DND-41 (cell line): ENCODE measurements around the gene MAN2B1.

Experiments
- ATAC-seq: fragments of 200-7000 bp; cut with Tn5 transposase; 3 replicates; pipeline ENCODE4 v1.9.1; 2021; ENCODE audit warnings: low read depth; ENCODE audit not compliant: insufficient read depth
- DNase-seq: peaks from one replicate; pipeline ENCODE4 v3.0.0-alpha.2; 2020
- H2AFZ ChIP-seq: 2 replicates; pipeline ENCODE4 v1.6.0; 2012; ENCODE audit warnings: low read depth, low read length
- H3K27ac ChIP-seq: 2 replicates; pipeline ENCODE4 v1.5.1; 2012; ENCODE audit warnings: low read length, inconsistent platforms
- H3K27me3 ChIP-seq: fragments of 200-600 bp; sonication (generic); 2 replicates; pipeline ENCODE4 v1.6.0; 2012; ENCODE audit warnings: low read length, mild to moderate bottlenecking, inconsistent platforms; ENCODE audit not compliant: insufficient read depth, poor library complexity
- H3K36me3 ChIP-seq: 2 replicates; pipeline ENCODE4 v1.5.1; 2012; ENCODE audit warnings: low read length, inconsistent platforms; ENCODE audit not compliant: insufficient read depth
- H3K4me1 ChIP-seq: 2 replicates; pipeline ENCODE4 v1.5.1; 2012; ENCODE audit warnings: mild to moderate bottlenecking, low read length; ENCODE audit not compliant: insufficient read depth
- H3K4me2 ChIP-seq: 2 replicates; pipeline ENCODE4 v1.6.0; 2012; ENCODE audit warnings: mild to moderate bottlenecking, moderate library complexity, low read length, inconsistent platforms; ENCODE audit not compliant: insufficient read depth
- H3K4me3 ChIP-seq, 2 experiments: fragments of 200-600 bp in 1 of 2; shearing (Covaris generic) in 1 of 2; 2 replicates each; pipeline ENCODE4 v1.5.1; 2012 to 2016; ENCODE audit warnings: inconsistent platforms in 2 of 2, low read length in 2 of 2, mild to moderate bottlenecking in 2 of 2, low read depth in 1 of 2, moderate library complexity in 1 of 2
- H3K79me2 ChIP-seq: 2 replicates; pipeline ENCODE4 v1.6.0; 2012; ENCODE audit warnings: low read length, inconsistent platforms; ENCODE audit not compliant: insufficient read depth
- H3K9ac ChIP-seq: 2 replicates; pipeline ENCODE4 v1.6.0; 2012; ENCODE audit warnings: low read depth, mild to moderate bottlenecking, inconsistent platforms, low read length, moderate library complexity
- H3K9me3 ChIP-seq: 2 replicates; pipeline ENCODE4 v1.5.1; 2012; ENCODE audit warnings: low read length, moderate library complexity, mild to moderate bottlenecking, inconsistent platforms; ENCODE audit not compliant: insufficient read depth, severe bottlenecking
- H4K20me1 ChIP-seq: 2 replicates; pipeline ENCODE4 v1.6.0; 2012; ENCODE audit warnings: low read length; ENCODE audit not compliant: insufficient read depth
- CTCF ChIP-seq: IDR thresholded peaks from 2 replicates; pipeline ENCODE4 v1.5.1; 2012; ENCODE audit warnings: borderline replicate concordance, low read length, moderate library complexity, mild to moderate bottlenecking; ENCODE audit not compliant: poor library complexity, severe bottlenecking; ENCODE audit errors: extremely low read depth
- EZH2 ChIP-seq: IDR thresholded peaks from 3 replicates; pipeline ENCODE4 v1.6.1; 2012; ENCODE audit warnings: borderline replicate concordance, low read depth, mild to moderate bottlenecking, moderate library complexity, low read length, inconsistent platforms; ENCODE audit not compliant: severe bottlenecking

Gene MAN2B1

DNA sequence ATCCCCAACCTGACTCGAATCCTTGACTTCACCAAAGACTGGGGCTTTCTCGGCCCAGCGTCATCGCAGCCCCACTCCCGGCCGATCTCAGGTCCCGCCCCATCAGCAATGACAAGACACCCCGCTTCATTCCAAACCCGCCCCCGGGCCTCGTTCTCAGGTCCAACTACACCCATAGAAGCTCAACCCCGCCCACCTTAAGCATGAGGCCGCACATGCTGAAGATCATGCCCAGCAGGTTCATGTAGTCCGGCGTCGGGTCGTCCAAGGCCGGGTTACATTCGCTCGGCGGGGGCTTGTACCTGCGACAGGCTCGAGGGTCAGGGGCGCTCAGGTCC, 2.4 kb upstream of the MAN2B1 start:
- Histone ChIP-seq H3K27me3 (no peaks in the 10 kb centered on the region), H3K4me1 (peaks cover 50% of the 10 kb centered on the region), H3K36me3 (peaks cover 54% of the 10 kb centered on the region), H2AFZ (peak overlapping the region; percentile 87), H4K20me1 (peaks cover 14% of the 10 kb centered on the region), H3K4me3 (peak overlapping the region; percentile 67 to 84; a peak in 3 of 4 replicates), H3K79me2 (peaks cover 66% of the 10 kb centered on the region), H3K9me3 (no peaks in the 10 kb centered on the region), H3K27ac (peak overlapping the region; percentile 94), H3K4me2 (peak overlapping the region; percentile 77), H3K9ac (peak overlapping the region; percentile 74)
- ATAC-seq (no peak), DNase-seq (peak; percentile 57)
- TF ChIP-seq CTCF (no peak), EZH2 (no peak)

DNA sequence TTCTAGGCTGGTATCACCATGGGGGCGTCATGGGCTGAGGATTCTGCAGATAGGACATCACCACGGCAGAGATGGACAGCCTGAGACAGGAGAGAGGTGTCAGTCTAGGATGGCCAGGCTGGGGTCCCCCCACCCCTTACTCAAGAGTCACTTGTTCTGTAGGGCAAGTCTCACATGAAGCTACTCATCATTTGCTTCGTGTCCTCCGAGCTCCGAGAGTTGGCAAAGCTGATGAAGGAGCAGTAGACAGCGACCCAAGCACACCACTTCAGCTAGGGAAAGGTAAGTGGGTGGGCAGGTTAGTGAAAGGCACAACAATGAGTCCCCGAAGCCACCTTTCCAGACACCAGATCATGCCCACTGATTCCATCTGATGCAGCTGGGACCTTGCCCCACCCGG, 1.8 kb upstream of the MAN2B1 start:
- Histone ChIP-seq H3K4me1 (peaks cover 50% of the 10 kb centered on the region), H3K79me2 (peaks cover 65% of the 10 kb centered on the region), H3K9ac (peak overlapping the region; percentile 74), H2AFZ (no peak overlapping the region), H3K4me2 (peak overlapping the region; percentile 77), H3K27ac (peak overlapping the region; percentile 94), H3K4me3 (peak overlapping the region; percentile 67 to 84; a peak in 3 of 4 replicates), H3K36me3 (peaks cover 55% of the 10 kb centered on the region), H3K9me3 (no peaks in the 10 kb centered on the region), H4K20me1 (peaks cover 13% of the 10 kb centered on the region; the same call in 1 of the 2 replicates), H3K27me3 (no peaks in the 10 kb centered on the region)
- DNase-seq (no peak), ATAC-seq (no peak)
- TF ChIP-seq EZH2 (no peak), CTCF (no peak)

DNA sequence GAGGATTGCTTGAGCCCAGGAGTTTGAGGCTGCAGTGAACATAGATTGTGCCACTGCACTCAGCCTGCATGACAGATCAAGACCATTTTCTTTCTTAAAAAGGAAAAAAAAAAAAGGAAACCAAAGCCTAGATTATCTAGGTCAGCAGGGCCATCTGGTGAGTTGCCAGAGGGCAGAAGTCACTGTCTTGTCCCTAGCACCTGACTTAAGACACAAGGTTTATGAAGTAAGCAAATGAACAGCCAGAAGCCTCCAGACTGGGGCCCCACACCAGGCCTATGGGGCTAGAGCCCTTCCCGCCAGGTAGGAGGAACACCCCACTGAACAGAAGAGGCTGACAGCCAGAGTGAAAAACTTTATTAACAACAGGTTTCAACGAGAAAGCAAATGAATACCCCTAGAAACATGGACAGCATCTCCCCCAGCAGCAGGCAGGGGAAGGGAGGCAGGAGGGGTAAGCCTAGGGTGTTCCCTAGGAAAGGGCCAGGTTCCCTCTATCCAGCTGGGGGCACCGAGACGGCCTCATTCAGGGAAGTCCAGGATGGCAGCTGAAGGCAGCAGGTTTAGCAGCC, 1.3 kb upstream of the MAN2B1 start:
- TF ChIP-seq CTCF (no peak), EZH2 (no peak)
- no peaks in the 10 kb centered on the region for H3K9me3 ChIP-seq
- H3K27me3 ChIP-seq: no peaks in the 10 kb centered on the region
- DNase-seq (no peak), ATAC-seq (no peak)
- no peak overlapping the region for H2AFZ ChIP-seq
- peaks cover 12% of the 10 kb centered on the region; the same call in 1 of the 2 replicates for H4K20me1 ChIP-seq
- H3K4me1 ChIP-seq: peaks cover 50% of the 10 kb centered on the region
- peaks cover 62% of the 10 kb centered on the region for H3K79me2 ChIP-seq
- peak overlapping the region in 1 of 2 experiments; percentile 84; a peak in 2 of 4 replicates for H3K4me3 ChIP-seq
- peak overlapping the region; percentile 74 for H3K9ac ChIP-seq
- peaks cover 55% of the 10 kb centered on the region for H3K36me3 ChIP-seq
- no peak overlapping the region for H3K27ac ChIP-seq
- H3K4me2 ChIP-seq: peak overlapping the region; percentile 77
